ENCODE measurements around the gene ZFAND2A. TPM values are rescaled to one million over a fixed set of nuclear protein-coding genes. Genes with fewer than 3 reads are reported as not detected.

ZFAND2A gene
- polyA plus RNA-seq, 1 donor (not counting 4 experiments of a cell fraction or from before 2014, with no cell fraction given) = 25.5 TPM

DNA sequence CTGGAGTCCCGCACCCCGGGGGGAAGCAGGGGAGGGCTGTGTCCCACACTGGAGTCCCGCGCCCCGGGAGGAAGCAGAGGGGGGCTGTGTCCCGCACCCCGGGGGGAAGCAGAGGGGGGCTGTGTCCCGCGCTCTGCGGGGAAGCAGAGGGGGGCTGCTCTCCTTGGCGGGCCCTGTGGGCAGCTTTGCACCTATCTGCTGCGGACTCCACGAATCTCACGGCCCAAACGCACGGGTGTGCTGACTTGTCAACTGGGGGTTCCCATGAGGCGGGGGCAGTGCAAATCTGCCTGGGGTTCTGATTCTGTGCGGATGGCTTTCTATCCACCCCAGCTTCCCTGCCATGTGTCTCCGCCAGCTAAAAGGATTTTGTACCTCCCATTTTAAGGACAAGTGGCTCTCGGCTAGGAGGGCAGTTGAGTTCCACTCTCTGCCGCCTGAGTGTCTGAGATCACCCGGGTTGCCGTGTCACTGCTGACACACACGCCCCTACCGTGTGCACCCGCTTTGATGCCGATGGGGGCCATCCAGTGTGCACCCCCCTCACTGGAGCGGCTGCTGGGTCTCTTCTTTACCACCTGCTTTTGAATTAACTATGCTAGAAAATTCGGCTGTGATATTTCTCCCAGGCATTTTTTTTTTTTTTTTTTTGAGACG is 51.6 kb downstream of the ZFAND2A start:
- Histone ChIP-seq H3K9me3 (ENCODE audit: control insufficient read depth, low read depth, low read length) (no peaks in the 10 kb centered on the region), H3K9ac (ENCODE audit: control insufficient read depth, extremely low read depth, insufficient read depth, low read length) (no peak overlapping the region), H3K4me1 (ENCODE audit: control insufficient read depth, extremely low read depth, insufficient read depth, low read length) (no peaks in the 10 kb centered on the region), H2AFZ (ENCODE audit: control insufficient read depth, low read length) (no peak overlapping the region), H3K9me1 (ENCODE audit: control insufficient read depth, extremely low read depth, insufficient read depth, low read length) (no peaks in the 10 kb centered on the region), H3K79me2 (ENCODE audit: control insufficient read depth, insufficient read depth, low read length) (peaks cover 14% of the 10 kb centered on the region), H3K27me3 (ENCODE audit: control insufficient read depth, extremely low read depth, insufficient read depth, low read length) (no peaks in the 10 kb centered on the region), H3K4me3 (ENCODE audit: control insufficient read depth in 2 of 3, extremely low read depth in 1 of 3, insufficient read depth in 2 of 3, low read depth in 1 of 3, low read length in 3 of 3) (no peak overlapping the region), H3K4me2 (ENCODE audit: control insufficient read depth, extremely low read depth, insufficient read depth, low read depth, low read length) (no peak overlapping the region), H4K20me1 (ENCODE audit: control insufficient read depth, extremely low read depth, insufficient read depth, low read length) (peaks cover 3% of the 10 kb centered on the region), H3K36me3 (ENCODE audit: control insufficient read depth in 2 of 2, extremely low read depth in 1 of 2, insufficient read depth in 2 of 2, low read length in 2 of 2) (peaks cover 4% of the 10 kb centered on the region in 2 experiments), H3K27ac (ENCODE audit: control insufficient read depth, insufficient read depth, low read length) (no peak overlapping the region)
- dilution Hi-C loops (cut with MboI; ENCODE audit: extremely low pct_ligation_motif_present, low sequenced_read_pairs) = no loop called here
- no peak for FAIRE-seq
- no peak for DNase-seq (ENCODE audit: low read depth, low spot score)
- TF ChIP-seq EZH2 (IDR thresholded peaks at IDR 0.05; ENCODE audit: low read length) = no peak
- no peak for TF ChIP-seq CTCF (optimal IDR thresholded peaks at IDR 0.05 in 1 of 3, IDR thresholded peaks at IDR 0.05 in 1 of 3, conservative IDR thresholded peaks at IDR 0.05 in 1 of 3; ENCODE audit: extremely low read depth in 1 of 3, insufficient read depth in 2 of 3, low read length in 3 of 3)

- no peak for FAIRE-seq
- H3K27ac ChIP-seq (ENCODE audit: control insufficient read depth, insufficient read depth, low read length) = no peak overlapping the region
- dilution Hi-C loops (cut with MboI; ENCODE audit: extremely low pct_ligation_motif_present, low sequenced_read_pairs) = no loop called here
Observed at GRCh38 chr7:1106793-1107421, 53.1 kb downstream of the ZFAND2A start.

More at GRCh38 chr7:1106793-1107421, 53.1 kb downstream of the ZFAND2A start:
- TF ChIP-seq CTCF (optimal IDR thresholded peaks at IDR 0.05 in 1 of 3, IDR thresholded peaks at IDR 0.05 in 1 of 3, conservative IDR thresholded peaks at IDR 0.05 in 1 of 3; ENCODE audit: extremely low read depth in 1 of 3, insufficient read depth in 2 of 3, low read length in 3 of 3) (no peak), EZH2 (IDR thresholded peaks at IDR 0.05; ENCODE audit: low read length) (no peak)
- Histone ChIP-seq H3K4me1 (ENCODE audit: control insufficient read depth, extremely low read depth, insufficient read depth, low read length) (no peaks in the 10 kb centered on the region), H3K36me3 (ENCODE audit: control insufficient read depth in 2 of 2, extremely low read depth in 1 of 2, insufficient read depth in 2 of 2, low read length in 2 of 2) (peaks cover 0 to 4% of the 10 kb centered on the region in 2 experiments), H3K4me2 (ENCODE audit: control insufficient read depth, extremely low read depth, insufficient read depth, low read depth, low read length) (no peak overlapping the region), H4K20me1 (ENCODE audit: control insufficient read depth, extremely low read depth, insufficient read depth, low read length) (peaks cover 5% of the 10 kb centered on the region), H2AFZ (ENCODE audit: control insufficient read depth, low read length) (no peak overlapping the region), H3K9me3 (ENCODE audit: control insufficient read depth, low read depth, low read length) (no peaks in the 10 kb centered on the region), H3K9me1 (ENCODE audit: control insufficient read depth, extremely low read depth, insufficient read depth, low read length) (no peaks in the 10 kb centered on the region), H3K4me3 (ENCODE audit: control insufficient read depth in 2 of 3, extremely low read depth in 1 of 3, insufficient read depth in 2 of 3, low read depth in 1 of 3, low read length in 3 of 3) (no peak overlapping the region), H3K79me2 (ENCODE audit: control insufficient read depth, insufficient read depth, low read length) (peaks cover 18% of the 10 kb centered on the region), H3K27me3 (ENCODE audit: control insufficient read depth, extremely low read depth, insufficient read depth, low read length) (no peaks in the 10 kb centered on the region), H3K9ac (ENCODE audit: control insufficient read depth, extremely low read depth, insufficient read depth, low read length) (no peak overlapping the region)
- DNase-seq (ENCODE audit: low read depth, low spot score) = no peak

Data from keratinocyte (primary cell).